HPDE6-E6E7 (cell line): ENCODE results near the gene RPS27.

Source experiments
- DNase-seq: peaks from one replicate; pipeline ENCODE4 v3.0.0; 2011; ENCODE audit warnings: missing footprints; ENCODE audit errors: extremely low spot score

The RPS27 gene

DNA sequence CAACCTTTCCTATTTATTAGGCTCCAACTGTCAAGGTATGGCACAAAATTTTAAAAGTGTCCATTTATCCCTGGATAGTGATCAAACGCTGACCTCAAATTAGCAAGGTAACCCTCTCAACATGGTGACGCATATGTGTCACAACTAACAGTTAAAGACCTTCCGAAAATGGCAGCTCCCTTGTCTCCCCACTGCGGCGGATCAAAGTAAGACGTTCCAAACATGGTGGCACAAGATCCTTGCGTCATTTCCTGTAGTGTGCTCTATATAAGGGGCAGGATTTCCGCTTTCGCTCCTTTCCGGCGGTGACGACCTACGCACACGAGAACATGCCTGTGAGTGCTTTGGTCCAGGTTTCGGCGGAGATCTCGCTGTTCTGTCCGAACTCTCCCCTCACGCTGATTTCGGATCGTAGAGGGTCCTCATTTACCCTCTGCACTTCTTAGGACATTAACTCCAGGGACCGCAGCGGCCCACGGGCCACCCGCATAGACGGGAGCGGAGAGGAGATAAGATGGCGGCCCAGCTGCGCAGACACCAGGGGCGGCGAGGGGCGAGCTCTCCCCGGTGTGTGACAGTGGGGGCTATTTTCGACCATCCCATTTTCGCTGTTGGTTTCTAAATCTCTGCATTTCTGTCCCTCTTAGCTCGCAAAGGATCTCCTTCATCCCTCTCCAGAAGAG lies at the start of gene RPS27:
Gene RPS27, plus strand, starts transcription at position 295 of the 683 bp plus-strand sequence. Its CDS starts 35 bp downstream, at position 330.
- DNase-seq, result peak; percentile 89

DNA sequence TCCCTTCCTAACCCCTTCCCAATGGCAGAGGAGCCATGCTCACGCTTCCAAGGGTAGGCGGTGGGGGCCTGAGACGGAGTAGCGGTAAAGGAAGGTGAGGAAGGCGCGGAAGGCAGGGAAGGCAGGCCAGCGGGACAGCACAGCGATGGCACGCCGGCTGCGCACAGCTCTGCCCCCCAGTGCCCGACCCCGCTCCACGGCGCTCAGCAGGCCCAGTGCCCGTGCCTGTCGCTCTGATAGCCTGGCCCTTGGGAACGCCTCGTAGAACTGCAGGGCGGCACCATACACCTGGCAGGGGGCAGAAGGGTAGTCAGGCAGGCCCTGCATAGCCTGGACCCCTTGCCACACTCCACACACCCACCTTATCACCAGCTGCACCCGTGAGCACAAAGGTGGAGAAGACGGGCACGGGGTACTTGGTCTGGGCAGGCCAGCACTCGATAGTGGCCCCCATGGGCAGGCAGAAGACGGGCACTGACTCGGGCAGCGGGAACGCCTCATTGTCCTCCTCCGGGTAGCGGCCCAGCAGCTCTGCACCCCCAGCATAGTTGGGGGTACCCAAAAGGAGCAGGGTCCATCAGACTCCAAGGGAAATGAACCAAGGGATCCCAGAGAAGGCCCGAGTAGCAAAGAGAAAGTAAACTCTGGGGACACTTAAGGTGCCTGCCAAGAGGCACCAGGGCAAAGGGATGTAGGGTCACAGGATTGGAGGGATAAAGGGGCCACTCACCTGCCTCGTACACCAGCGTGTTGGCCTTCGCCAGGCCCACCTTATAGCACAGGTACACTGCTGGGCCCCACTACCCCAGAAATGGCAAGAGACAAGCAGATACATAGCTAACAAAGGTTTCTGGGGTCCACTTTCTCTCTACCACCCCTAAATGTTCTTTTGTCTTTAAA lies 48.5 kb upstream of the RPS27 start:
- DNase-seq, result no peak

DNA sequence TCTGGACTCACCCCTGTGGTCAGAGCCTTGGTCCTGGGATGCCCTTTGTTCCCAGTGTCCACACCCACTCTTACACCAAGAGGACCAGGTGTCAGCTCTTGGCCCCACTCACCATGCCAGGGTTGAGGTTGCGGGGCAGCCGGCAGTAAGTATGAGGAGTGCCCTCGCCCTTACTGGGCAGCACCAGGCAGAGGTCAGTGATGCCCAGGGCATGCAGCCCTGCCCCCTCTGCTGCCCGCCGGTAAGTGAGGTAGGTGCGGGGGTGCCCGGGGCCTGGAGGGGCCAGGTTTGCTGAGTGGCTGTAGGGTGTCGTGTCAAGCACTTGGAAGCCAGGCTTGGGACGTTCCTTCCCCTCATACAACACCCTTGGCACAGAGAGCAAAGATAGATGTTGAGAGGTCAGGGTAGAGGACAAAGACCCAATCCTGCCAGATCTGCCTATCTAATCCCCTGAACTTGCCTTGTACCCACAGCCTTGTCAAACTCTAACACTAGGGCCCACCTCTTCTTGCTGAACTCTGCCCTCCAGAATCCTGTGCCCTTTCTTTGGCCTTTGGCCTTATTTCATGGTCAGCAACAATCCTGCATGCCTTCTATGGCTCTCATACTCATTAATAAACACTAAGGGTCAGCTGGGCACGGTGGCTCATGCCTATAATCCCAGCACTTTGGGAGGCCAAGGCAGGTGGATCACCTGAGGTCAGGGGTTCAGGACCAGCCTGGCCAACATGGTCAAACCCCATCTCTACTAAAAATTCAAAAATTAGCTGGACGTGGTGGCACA lies 47.6 kb upstream of the RPS27 start:
- no peak for DNase-seq

- DNase-seq, result no peak
These were observed 46.3 kb upstream of the RPS27 start for GRCh38 chr1:153944005-153944826.

DNA sequence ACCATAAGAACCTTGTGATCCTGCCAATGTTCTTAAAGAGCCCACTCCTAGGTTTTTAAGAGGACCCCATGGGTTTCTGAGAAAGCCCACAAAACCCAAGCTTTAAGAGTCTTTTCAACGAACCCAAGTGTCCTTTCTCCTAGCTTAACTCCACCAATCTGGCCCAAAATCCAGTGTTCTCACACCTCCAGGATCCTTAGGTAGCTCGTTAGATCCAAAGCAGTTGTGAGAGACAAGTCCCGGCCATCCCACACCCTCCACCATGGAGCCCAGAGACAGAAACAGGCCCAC lies 45.8 kb upstream of the RPS27 start:
- DNase-seq, result no peak

- DNase-seq, result no peak
These were observed 45.3 kb upstream of the RPS27 start for GRCh38 chr1:153945131-153945794.

DNA sequence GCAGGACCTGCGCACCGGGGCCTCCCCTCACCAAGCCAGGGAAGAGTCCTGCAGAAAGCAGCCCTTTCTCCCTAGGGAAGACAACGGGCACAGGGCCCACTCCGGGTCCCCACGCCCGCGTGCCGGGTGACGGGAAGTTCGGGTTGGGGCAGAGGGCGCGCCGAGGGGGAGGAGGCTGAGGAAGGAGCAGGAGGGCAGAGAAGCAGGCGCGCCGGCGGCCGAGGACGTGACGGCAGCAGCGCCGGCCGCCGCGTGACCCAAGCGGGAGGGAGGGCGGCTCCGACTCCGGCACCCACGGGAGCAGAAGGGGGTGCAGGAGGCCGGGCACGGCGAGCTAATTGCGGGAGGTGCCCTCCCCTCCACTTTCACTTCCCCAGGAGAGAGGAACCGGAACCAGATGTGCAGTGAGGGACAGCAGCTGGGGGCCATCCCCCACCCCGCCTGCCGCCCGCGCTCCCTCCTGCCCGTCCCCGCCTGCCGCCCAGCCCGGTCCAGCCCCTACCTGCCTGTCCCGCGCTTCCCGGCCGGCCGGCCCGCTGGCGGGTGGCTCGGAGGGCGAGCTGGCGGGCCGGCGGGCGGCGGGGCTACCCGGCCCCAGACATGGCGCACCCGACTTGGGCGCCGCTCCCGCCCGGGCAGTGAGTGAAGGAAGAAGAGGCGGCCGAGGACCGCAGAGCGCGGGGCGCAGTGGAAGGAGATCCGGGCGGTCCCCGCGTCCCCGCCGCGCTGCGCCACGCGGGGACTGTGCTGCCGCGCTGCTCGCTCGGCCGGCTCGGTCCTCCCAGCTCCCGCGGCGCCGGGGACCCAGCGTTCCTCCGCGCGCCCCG lies 44.6 kb upstream of the RPS27 start:
- DNase-seq, result peak; percentile 59

DNA sequence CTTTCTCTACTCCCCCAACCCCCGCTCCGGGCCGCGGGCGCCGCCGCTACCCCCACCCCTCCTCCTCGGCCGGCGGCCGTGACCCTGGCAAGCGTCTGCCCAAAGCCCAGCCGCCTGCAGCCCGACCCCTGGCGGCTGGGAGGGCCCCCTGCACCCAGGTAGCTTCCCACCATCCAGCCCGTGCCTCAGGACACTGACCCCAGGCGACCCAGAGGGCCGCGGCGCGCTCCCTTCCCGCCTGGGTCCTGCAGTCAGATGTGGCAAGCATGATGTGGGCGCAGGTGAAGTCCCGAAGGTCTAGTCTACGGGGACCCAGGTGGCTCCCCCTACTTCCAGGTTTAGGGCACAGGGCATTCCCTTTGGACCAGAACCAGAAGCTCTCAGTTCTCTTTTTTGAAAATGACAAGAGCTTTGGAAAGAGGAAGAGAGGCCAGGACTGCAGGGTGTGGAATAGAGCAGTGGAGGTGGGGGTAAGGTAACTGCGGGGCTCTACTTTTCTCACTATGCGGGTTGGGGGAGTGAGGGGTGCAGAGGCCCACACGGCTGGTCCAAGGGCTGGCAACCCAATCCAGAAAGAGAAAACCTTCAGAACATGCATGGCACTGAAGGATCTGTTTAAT lies 43.8 kb upstream of the RPS27 start, which contains the start of gene DENND4B:
Gene DENND4B, minus strand, starts transcription at position 97 of the 620 bp plus-strand sequence. CDS start 2,344 bp downstream, outside the sequence.
- DNase-seq, result peak; percentile 95

DNA sequence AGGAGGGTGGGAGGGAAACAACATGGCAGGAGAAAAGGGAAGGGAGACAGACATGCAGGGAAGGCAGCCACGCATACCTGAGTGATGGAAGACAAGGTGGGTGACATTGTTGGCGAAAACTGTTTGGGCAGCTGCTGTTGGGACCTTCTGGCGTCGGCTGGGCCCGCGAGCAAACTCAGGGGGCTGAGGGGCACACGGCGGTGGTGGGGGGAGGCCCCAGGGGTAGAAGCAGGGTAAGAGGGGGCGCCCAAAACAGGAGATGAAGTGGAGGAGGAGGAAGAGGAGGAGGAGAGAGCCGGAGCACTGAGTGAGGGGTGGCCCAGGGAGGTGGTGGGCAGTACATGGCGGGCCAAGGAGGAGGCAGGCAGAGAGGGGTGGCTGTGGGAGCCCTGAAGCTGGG lies 39.4 kb upstream of the RPS27 start:
- DNase-seq, result no peak

DNA sequence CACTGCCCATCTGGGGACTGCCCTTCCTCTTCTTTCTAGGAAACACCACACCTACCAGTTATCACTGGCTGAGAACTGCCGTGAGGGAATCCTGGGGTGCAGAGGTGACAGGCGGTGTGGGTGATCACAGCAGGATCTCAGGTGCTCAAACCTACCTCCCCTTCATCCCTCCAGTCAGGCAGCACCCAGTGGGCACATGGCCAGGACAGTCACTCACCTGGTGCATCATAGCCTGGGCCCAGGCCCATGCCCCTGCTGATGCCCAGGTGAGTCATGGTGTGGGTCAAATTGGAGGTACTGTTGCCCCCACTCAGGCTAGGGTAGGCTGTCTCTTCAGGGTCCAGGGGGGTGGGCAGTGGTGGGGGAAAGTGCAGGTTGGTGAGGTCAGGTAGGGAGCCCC lies 38.8 kb upstream of the RPS27 start:
- DNase-seq, result no peak

DNA sequence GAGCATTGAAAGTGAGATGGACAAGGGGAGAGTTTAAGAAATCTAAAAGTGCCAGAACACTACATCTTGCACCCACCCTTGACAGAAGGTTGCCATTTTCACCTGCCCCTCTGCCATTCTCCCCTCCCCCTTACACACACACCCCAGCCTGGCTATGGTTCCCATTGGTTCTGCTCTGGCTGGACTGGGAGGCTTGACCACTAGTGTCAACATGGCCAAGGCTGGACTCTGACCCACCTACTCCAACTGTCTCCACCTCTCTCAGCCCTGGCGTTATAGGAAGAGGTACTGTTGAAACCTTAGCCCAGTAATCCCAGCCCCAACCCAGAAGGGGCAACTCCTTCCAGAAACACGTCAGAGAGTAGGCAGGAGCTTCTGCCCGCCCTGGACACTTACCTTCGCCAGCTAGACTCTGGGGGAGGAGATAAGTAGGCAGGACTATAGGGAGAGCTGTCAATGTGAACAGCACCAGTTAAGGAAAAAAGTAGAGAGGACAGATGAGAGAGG lies 36.6 kb upstream of the RPS27 start:
- DNase-seq, result no peak

GRCh38 chr1:153954826-153955225 lies 35.7 kb upstream of the RPS27 start:
- no peak for DNase-seq

- DNase-seq, result no peak
These were observed 33.4 kb upstream of the RPS27 start for GRCh38 chr1:153956997-153957715.

- no peak for DNase-seq
These were observed 32.8 kb upstream of the RPS27 start for GRCh38 chr1:153957744-153958110.

GRCh38 chr1:153958111-153958960 lies 32.2 kb upstream of the RPS27 start, which contains the start of gene CRTC2:
Gene CRTC2, minus strand, starts transcription at chr1:153958612. Its CDS starts 115 bp downstream, at chr1:153958497.
- DNase-seq, result peak; percentile 99

DNA sequence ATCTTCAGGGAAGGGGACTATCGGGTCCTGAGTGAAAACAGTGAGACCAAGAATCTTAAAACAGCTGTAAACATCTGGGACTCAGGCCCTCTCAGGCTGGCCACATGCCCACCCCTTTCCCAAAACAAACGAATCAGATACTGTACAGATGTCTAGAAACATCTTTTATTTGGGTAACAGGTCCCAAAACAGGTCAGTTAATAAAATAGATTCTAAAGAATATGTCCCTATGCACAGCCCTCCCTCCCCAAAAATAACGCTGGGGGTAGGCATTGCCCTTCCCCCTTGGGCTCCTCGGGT lies 31.7 kb upstream of the RPS27 start:
- no peak for DNase-seq

DNA sequence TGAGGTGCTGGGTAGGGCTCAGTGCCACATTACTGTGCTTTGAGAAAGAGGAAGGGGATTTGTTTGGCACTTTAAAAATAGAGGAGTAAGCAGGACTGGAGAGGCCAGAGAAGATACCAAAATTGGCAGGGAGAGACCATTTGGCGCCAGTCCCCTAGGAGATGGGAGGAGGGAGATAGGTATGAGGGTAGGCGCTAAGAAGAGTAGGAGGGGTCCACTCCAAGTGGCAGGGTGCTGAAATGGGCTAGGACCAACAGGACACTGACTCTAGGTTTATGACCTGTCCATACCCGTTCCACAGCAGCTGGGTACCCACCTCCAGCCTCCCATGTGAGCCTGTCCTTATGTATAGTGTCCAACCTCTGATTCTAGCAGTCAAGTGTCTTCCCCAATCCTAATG lies 31.1 kb upstream of the RPS27 start:
- DNase-seq, result no peak

DNA sequence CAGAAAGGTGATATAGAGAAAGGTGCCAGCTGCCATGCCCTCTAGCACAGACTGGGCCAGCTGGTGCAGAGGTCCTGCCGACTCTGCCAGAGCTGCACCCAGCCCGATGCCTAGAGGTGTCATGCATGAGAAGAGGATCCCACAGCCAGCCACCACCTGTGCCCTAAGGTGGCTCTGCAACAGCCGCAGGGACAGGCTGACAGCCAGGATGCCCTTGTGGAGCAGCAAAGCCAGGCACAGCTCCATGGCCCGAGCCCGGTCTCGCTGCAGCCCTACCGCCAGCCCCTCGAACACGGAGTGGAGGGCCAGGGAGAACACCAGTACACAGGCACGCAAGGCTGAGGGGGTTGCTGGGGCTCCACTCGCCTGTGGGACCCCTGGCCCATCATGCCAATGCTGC lies 30.4 kb upstream of the RPS27 start:
- DNase-seq, result no peak
